CD4-positive, alpha-beta T cell treated with Interleukin-15 for 4 hours (primary cell): ENCODE measurements around the gene WFDC10B.
"Not testable (repeated sequence)": the region's sequence is repeated elsewhere in the genome, so short reads cannot be mapped to it uniquely, and the experiment has no call there.

Source experiments
- DNase-seq: peaks from one replicate; pipeline ENCODE4 v3.0.0-alpha.2; 2020; ENCODE audit warnings: low spot score

The WFDC10B gene

GRCh38 chr20:45647441-45648050 is 57.3 kb downstream of the WFDC10B start:
- no peak for DNase-seq

GRCh38 chr20:45646875-45647274 is 57.9 kb downstream of the WFDC10B start:
- DNase-seq: no peak

GRCh38 chr20:45645869-45646268 is 59.0 kb downstream of the WFDC10B start:
- not testable (repeated sequence) for DNase-seq

- DNase-seq: not testable (repeated sequence)
Measured at GRCh38 chr20:45641076-45641475, 63.7 kb downstream of the WFDC10B start.

- DNase-seq: no peak
Measured at GRCh38 chr20:45639687-45640086, 65.1 kb downstream of the WFDC10B start.

- no peak for DNase-seq
Measured at GRCh38 chr20:45636513-45636912, 68.3 kb downstream of the WFDC10B start.
